ENCODE data around the gene NRG3.
"Not testable (repeated sequence)": the region's sequence is repeated elsewhere in the genome, so short reads cannot be mapped to it uniquely, and the experiment has no call there.

The NRG3 gene

GRCh38 chr10:82953909-82954308 is 1078.9 kb downstream of the NRG3 start:
- in situ Hi-C loops (cut with HindIII; ENCODE audit: low pct_unique_long_range_greater_than_20kb, low sequenced_read_pairs) = no loop called here
- TF ChIP-seq JUND (IDR thresholded peaks at IDR 0.05; ENCODE audit: low read depth) = no peak
- no peak for DNase-seq (ENCODE audit: low read depth in 1 of 2, low spot score in 1 of 2)

- in situ Hi-C loops (cut with HindIII; ENCODE audit: low pct_unique_long_range_greater_than_20kb, low sequenced_read_pairs) = not testable (repeated sequence)
Measured at GRCh38 chr10:82960421-82961060, 1085.5 kb downstream of the NRG3 start.

GRCh38 chr10:82961864-82962263 is 1086.9 kb downstream of the NRG3 start:
- no peak for TF ChIP-seq JUND (IDR thresholded peaks at IDR 0.05; ENCODE audit: low read depth)
- in situ Hi-C loops (cut with HindIII; ENCODE audit: low pct_unique_long_range_greater_than_20kb, low sequenced_read_pairs) = no loop called here
- DNase-seq (ENCODE audit: low read depth in 1 of 2, low spot score in 1 of 2) = no peak

More at GRCh38 chr10:82960421-82961060, 1085.5 kb downstream of the NRG3 start:
- DNase-seq (ENCODE audit: low read depth in 1 of 2, low spot score in 1 of 2) = not testable (repeated sequence)

GRCh38 chr10:82966130-82966529 is 1091.1 kb downstream of the NRG3 start:
- TF ChIP-seq JUND (IDR thresholded peaks at IDR 0.05; ENCODE audit: low read depth) = no peak
- DNase-seq (ENCODE audit: low read depth in 1 of 2, low spot score in 1 of 2) = no peak

GRCh38 chr10:82968533-82968932 is 1093.5 kb downstream of the NRG3 start:
- no peak for DNase-seq (ENCODE audit: low read depth in 1 of 2, low spot score in 1 of 2)

More at GRCh38 chr10:82966130-82966529, 1091.1 kb downstream of the NRG3 start:
- in situ Hi-C loops (cut with HindIII; ENCODE audit: low pct_unique_long_range_greater_than_20kb, low sequenced_read_pairs) = no loop called here

GRCh38 chr10:82969405-82969804 is 1094.4 kb downstream of the NRG3 start:
- in situ Hi-C loops (cut with HindIII; ENCODE audit: low pct_unique_long_range_greater_than_20kb, low sequenced_read_pairs) = no loop called here
- DNase-seq (ENCODE audit: low read depth in 1 of 2, low spot score in 1 of 2) = peak in 1 of 2 experiments; percentile 61
- TF ChIP-seq JUND (IDR thresholded peaks at IDR 0.05; ENCODE audit: low read depth) = no peak

More at GRCh38 chr10:82968533-82968932, 1093.5 kb downstream of the NRG3 start:
- TF ChIP-seq JUND (IDR thresholded peaks at IDR 0.05; ENCODE audit: low read depth) = no peak
- in situ Hi-C loops (cut with HindIII; ENCODE audit: low pct_unique_long_range_greater_than_20kb, low sequenced_read_pairs) = no loop called here

GRCh38 chr10:82980321-82980720 is 1105.3 kb downstream of the NRG3 start:
- TF ChIP-seq JUND (IDR thresholded peaks at IDR 0.05; ENCODE audit: low read depth) = no peak
- in situ Hi-C loops (cut with HindIII; ENCODE audit: low pct_unique_long_range_greater_than_20kb, low sequenced_read_pairs) = no loop called here
- DNase-seq (ENCODE audit: low read depth in 1 of 2, low spot score in 1 of 2) = no peak

- no peak for TF ChIP-seq JUND (IDR thresholded peaks at IDR 0.05; ENCODE audit: low read depth)
- in situ Hi-C loops (cut with HindIII; ENCODE audit: low pct_unique_long_range_greater_than_20kb, low sequenced_read_pairs) = no loop called here
- DNase-seq (ENCODE audit: low read depth in 1 of 2, low spot score in 1 of 2) = peak in 1 of 2 experiments; percentile 13
Measured at GRCh38 chr10:82981137-82981723, 1106.2 kb downstream of the NRG3 start.

GRCh38 chr10:82982110-82982608 is 1107.2 kb downstream of the NRG3 start:
- no peak for TF ChIP-seq JUND (IDR thresholded peaks at IDR 0.05; ENCODE audit: low read depth)
- DNase-seq (ENCODE audit: low read depth in 1 of 2, low spot score in 1 of 2) = no peak
- in situ Hi-C loops (cut with HindIII; ENCODE audit: low pct_unique_long_range_greater_than_20kb, low sequenced_read_pairs) = no loop called here

- in situ Hi-C loops (cut with HindIII; ENCODE audit: low pct_unique_long_range_greater_than_20kb, low sequenced_read_pairs) = no loop called here
- no peak for DNase-seq (ENCODE audit: low read depth in 1 of 2, low spot score in 1 of 2)
- TF ChIP-seq JUND (IDR thresholded peaks at IDR 0.05; ENCODE audit: low read depth) = no peak
Measured at GRCh38 chr10:82986216-82986615, 1111.2 kb downstream of the NRG3 start.

- DNase-seq (ENCODE audit: low read depth in 1 of 2, low spot score in 1 of 2); in situ Hi-C loops (cut with HindIII; ENCODE audit: low pct_unique_long_range_greater_than_20kb, low sequenced_read_pairs): not testable (repeated sequence)
Measured at GRCh38 chr10:83006479-83006878, 1131.5 kb downstream of the NRG3 start.

- in situ Hi-C loops (cut with HindIII; ENCODE audit: low pct_unique_long_range_greater_than_20kb, low sequenced_read_pairs) = no loop called here
- TF ChIP-seq JUND (IDR thresholded peaks at IDR 0.05; ENCODE audit: low read depth) = no peak
- peak in 1 of 2 experiments; percentile 56 for DNase-seq (ENCODE audit: low read depth in 1 of 2, low spot score in 1 of 2)
Measured at GRCh38 chr10:83007510-83007909, 1132.5 kb downstream of the NRG3 start.

- peak in 1 of 2 experiments; percentile 42 for DNase-seq (ENCODE audit: low read depth in 1 of 2, low spot score in 1 of 2)
- in situ Hi-C loops (cut with HindIII; ENCODE audit: low pct_unique_long_range_greater_than_20kb, low sequenced_read_pairs) = no loop called here
Measured at GRCh38 chr10:83012866-83013265, 1137.9 kb downstream of the NRG3 start.

More at GRCh38 chr10:83012866-83013265, 1137.9 kb downstream of the NRG3 start:
- no peak for TF ChIP-seq JUND (IDR thresholded peaks at IDR 0.05; ENCODE audit: low read depth)

Measured in T47D (cell line).